ENCODE measurements around the gene CTSF.
"Not testable (repeated sequence)": the region's sequence is repeated elsewhere in the genome, so short reads cannot be mapped to it uniquely, and the experiment has no call there.

Gene CTSF

DNA sequence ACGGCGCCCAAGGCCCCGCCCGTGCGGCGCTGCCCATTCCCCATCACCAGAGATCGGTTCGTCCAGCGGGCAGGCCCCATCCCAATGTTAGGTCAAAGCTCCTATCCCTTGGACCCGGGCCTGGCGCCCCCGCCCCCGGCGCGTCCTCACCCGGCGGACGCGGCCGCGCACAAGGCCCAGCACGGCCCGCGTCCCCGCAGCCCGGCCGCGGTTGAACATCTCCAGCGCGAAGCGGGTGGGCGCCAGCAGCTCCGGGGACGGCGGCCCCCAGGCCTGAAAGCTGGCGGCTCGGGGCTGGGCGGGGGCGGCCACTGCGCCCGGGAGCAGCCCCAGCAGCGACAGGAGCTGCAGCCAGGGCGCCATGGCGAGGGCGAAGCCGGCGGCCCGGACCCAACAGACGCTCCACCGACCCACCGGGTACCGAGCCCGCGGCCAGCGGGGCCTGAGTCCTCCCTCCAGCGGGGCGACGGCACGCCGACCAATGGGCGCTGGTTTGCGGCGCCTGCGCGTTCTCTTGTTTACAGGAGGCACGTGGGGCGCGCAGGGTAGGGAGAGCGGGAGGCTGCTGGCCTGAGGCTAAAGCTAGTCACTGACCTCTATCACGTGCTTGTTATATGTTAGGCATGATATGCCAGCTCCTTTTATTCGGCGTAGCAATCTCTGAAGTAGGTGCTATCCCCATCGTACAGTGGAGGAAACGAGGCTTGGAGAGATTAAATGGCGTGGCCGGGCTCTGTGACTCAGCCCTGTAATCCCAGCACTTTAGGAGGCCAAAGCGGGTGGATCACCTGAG, at the start of gene CTSF:
CTSF (minus strand) TSS at position 483 of the 793 bp plus-strand sequence; CDS start at position 363, 120 bp downstream.
- DNase-seq: peak; percentile 56

DNA sequence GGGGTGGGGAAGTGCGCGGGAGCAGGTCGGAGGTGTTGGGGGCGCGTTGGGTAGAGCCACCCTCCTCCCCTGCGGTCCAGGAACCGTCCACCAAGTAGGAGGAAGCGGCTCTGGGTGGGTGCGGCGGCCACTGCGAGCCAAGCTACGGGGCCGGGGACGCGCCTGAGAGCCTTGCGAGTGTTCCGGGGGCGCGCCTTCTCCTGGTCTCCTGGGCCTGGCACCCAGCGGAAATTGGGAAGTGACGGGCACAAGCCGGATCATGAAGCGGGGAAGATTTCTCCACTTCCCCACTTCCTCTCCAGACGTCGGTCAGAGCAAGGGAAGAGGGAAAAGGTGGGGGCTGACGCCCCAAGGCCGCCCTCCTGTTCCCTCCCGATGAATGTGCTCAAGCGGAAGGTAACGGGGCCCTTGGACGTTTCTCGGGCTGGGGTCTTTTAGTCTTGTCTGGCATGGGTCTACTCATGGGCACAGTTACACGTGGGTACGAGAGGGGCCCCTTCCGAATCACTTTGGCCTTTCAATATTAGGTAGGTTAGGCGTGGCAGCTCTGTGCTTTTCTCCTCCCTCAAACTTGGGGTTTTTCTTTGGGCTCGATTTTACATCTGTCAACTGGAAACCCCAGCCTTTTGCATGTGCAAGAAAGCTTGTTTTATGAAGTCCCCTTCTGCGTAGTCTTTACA, 48.9 kb upstream of the CTSF start:
- DNase-seq: no peak

DNA sequence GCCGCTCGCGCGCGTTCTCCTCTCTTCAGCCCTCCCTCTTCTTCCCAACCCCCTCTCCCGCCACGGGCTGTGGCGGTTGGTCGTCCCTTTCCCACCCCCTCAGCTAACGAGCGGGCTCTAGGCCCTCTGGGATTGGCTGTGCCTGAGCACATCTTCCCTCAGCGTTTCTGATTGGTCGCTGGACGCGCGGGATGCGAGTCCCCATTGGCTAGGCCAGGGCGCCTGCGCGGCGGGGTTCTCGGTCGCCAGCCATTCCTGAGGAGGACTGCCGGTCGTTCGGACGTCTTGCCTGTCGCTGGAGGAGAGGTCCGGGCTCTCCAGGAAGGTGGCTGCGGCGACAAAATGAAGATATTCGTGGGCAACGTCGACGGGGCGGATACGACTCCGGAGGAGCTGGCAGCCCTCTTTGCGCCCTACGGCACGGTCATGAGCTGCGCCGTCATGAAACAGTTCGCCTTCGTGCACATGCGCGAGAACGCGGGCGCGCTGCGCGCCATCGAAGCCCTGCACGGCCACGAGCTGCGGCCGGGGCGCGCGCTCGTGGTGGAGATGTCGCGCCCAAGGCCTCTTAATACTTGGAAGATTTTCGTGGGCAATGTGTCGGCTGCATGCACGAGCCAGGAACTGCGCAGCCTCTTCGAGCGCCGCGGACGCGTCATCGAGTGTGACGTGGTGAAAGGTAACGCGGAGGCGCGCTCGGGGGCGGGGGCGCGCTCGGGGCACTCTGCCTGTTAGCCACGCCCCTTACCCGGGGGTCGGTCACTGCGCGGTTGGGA, 48.2 kb upstream of the CTSF start, which contains the start of gene RBM14:
RBM14 (plus strand) TSS at position 252 of the 776 bp plus-strand sequence; CDS start at position 343, 91 bp downstream.
- DNase-seq: peak; percentile 96

DNA sequence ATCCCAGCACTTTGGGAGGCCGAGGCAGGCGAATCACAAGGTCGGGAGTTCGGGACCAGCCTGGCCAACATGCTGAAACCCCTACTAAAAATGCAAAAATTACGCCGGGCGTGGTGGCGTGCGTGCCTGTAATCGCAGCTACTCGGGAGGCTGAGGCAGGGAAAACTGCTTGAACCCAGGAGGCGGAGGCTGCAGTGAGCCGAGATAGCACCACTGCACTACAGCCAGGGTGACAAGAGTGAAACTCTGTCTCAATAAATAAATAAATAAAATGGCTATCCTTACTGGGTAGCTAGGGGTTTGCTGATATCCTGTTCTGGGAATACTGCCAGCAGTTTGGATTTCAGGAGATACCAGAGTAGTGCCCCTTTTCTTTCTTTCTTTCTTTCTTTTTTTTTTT, 45.7 kb upstream of the CTSF start:
- no peak for DNase-seq

DNA sequence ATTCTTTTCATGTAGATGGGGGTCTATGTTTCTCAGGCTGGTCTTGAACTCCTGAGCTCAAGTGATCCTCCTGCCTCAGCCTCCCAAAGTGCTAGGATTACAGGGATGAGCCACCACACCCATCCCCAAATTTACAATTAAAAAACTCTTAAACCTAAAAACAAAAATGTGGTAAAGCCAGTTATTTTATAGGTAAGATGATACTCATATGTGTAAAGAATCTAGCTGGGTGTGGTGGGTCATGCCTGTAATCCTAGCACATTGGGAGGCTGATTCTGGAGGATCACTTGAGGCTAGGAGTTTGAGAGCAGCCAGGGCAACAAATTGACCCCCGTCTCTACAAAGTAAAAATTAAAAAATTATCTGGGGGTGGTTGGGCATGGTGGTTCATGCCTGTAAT, 44.1 kb upstream of the CTSF start:
- no peak for DNase-seq

DNA sequence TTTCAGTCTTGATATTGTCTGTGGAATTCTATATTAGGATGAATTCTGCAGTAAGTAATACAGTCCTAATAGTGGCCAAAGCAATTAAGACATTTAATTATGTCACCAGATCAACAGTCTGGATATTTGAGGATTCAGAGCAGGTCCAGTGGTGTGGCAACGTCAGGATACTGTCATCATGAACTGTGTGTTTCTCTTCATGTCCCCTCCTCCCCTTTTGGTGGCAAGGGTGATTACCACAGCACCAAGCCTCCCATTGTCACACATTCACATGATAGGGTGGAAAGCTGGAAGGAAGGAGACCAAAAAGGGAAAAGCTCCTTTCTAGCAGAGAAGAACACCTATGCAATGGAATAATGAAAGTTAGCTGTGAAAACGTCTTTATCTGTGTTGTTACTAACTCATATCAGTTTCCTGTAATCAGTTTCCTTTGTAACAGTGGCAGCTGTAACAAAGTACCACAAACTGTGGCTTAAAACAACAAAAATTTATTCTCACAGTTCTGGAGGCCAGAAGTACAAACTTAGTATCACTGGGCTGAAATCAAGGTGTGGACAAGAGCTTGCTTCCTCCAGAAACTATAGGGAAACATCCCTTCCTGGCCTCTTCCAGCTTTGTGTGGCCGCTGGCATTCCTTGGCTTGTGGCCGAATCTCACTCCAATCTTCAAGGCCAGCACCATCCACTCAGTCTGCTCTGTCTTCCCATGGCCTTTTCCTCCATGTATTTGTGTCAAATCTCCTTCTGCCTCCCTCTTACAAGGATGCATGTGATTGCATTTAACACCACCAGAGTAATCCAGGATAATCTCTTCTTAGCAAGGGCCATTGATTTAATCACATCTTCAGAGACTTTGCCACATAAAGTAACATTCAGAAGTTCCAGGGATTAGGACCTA, 41.6 kb upstream of the CTSF start:
- DNase-seq: no peak

DNA sequence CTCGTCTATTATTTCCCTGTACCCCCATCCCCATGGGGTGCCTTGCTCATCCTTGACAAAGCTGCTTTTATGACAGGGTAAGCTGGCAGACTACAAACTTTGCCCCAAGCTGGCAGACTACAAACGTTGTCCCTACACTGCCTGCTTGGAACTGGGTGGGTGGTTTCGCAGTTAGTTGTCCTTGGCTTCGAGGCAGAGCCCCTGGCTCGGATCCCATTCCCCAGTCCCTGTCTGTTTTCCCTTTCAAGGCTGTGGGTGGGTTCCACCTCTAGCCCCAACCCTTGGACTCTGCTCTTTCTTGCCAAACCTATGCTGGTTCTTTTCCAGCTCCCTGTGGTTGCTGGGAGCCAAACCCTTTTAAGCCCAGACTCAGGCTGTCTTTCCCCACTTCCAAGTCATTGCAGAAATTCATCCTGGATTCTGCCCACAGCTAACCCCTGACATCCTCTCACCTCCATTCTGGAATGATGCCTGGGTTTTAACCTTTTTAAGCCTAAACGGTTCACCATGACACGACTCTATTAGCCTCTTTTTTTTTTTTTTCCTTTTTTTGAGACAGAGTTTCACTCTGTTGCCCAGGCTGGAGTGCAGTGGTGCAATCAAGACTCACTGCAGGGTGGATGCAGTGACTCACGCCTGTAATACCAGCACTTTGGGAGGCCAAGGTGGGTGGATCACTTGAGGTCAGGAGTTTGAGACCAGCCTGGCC, 38.9 kb upstream of the CTSF start:
- DNase-seq: no peak

DNA sequence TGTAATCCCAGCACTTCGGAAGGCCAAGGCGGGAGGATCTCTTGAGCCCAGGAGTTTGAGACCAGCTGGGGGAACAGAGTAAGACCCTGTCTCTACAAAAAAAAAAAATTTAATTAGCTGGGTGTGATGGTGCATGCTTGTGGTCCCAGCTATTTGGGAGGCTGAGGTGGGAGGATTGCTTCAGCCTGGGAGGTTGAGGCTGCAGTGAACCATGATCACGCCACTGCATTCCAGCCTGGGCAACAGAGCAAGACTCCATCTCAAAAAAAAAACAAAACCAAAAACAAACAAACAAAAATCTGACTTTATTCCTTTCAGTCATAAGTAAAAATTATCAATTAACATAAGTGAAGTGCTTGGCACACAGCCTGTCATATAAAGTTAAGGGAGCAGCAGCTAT, 38.2 kb upstream of the CTSF start:
- not testable (repeated sequence) for DNase-seq

DNA sequence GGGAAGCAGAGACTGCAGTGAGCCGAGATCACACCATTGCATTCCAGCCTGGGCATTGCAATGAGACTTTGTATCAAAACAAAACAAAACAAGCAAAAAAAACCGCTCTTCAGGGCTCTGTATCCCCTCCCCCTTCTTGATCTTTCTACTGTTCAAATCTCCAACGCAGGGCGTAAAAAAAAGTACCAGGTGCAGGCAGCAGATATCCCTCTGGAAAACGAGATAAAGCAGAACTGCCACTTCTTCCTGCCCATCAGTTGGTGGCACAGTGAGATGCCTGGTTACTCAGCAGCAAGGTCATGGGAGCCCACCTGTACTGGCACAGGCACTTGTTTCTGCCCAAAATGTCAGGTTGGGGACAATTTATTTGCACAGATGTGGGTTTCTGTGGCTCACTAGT, 35.7 kb upstream of the CTSF start:
- no peak for DNase-seq

DNA sequence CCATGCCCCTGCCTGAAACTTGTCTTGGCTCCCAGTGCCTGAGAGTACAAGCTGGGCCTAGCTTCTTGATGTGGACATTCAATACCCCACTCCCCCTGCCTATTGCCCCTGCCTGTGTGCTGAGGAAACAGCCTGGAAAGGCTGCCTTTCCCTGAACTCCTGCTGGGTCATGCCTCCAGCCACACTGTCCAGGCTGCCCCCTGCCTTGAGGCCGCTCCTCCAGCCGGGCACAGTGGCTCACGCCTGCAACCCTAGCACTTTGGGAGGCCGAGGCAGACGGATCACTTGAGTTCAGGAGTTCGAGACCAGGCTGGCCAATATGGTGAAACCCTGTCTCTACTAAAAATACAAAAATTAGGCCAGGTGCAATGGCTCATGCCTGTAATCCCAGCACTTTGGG, 34.7 kb upstream of the CTSF start:
- DNase-seq: no peak

DNA sequence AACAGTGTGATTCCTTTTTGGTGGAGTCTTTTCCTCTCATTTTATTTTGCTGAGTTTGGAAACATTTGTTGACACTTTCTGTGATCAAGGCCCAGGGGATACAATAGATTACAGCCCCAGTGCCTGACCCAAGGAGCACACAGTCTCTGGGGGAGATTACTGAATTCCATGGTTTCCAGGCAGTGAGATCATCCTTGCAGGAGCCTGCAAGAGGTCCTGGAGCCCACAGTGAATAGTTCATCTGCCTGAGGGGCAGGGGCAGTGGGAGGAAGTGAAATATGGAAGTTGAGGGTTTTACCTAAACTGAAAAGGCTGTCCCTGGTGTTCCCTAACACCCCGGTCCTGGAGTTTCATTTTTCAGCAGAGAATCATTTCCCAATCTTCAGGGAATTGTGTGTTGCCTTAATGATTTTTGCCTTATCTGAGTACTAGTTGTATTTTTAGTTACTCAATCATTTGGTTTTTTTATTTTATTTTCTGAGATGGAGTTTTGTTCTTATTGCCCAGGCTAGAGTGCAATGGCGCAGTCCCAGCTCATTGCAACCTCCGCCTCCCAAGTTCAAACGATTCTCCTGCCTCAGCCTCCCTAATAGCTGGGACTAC, 32.3 kb upstream of the CTSF start:
- no peak for DNase-seq

DNA sequence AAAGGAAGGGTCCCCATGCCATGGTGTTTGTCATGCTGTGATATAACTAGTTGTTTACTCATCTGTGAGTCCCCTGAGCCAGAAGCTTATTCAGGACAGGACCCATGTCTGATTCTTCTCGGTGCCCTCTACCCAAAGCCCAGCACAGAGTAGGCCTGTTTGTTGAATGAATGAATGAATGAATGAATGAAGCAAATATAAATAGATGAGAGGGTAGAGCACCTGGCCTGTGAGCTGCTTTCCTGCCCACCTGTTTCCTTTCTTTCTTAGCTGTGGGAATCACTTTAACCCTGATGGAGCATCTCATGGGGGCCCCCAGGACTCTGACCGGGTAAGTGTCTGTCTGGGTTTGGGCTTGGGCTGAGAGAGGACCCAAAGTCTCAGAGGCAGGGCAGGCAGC, 31.8 kb upstream of the CTSF start:
- DNase-seq: no peak

DNA sequence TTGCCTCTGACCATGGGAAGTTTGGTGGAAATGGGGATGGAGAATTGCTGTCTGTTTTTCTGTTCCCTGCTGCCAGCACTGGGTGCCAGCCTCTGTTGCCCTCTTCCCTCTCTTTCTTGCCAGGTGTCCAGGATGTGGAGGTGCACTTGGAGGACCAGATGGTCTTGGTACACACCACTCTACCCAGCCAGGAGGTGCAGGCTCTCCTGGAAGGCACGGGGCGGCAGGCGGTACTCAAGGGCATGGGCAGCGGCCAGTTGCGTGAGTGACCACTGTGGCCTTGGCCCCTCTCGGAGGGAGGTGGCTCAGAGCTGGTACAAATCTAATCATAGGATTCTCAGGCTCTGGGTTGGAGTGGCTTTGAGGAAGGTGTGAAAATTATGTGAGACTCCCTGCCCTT, 30.6 kb upstream of the CTSF start:
- DNase-seq: no peak

DNA sequence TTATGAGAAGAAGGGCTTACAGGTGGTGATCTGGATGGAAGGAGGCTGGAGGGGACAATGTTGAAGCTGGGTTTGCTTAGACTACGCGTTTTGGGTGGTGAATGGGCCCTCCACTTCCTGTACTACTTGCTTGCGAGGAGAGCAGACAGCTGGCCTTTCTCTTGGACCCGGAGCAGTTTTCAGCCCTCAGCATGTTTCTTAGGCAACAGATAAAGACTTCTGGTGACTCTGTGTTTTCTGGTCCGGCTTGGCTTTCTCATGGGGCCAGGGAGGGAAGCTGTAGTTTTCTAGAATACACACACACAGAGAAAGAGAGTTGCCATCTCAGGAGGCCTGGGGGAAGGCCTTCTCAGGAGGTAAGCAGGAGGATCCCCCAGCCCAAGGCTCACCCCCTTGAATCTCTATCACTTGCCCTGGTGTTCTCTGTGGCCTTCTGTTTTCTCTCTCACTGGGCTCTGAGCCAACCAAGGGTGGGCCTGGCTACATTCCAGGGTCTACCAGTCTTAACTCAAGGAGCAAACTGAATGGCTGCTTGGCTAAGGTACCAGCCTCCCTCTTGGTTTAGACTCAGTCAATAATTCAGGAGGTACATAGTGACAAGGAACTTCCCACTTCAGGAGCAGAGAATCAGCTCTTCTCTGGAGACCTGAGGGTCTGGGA, 27.0 kb upstream of the CTSF start:
- DNase-seq: no peak

DNA sequence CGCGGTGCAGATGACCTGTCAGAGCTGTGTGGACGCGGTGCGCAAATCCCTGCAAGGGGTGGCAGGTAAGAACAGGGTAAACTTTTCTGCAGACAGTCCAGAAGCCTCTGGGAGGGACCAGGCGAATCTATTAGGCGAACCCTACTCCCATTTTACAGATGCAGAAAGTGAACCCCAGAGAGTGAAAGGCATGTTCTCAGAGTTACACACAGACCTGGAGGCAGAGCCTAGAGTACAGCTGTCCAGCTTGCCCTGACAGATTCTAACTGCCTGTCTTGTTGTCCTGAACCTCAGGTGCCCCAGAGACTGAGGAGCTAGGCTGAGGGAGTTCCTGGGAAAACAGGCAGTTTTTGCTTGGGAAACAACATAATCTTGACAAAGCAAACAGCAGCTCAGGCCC, 25.2 kb upstream of the CTSF start:
- no peak for DNase-seq

DNA sequence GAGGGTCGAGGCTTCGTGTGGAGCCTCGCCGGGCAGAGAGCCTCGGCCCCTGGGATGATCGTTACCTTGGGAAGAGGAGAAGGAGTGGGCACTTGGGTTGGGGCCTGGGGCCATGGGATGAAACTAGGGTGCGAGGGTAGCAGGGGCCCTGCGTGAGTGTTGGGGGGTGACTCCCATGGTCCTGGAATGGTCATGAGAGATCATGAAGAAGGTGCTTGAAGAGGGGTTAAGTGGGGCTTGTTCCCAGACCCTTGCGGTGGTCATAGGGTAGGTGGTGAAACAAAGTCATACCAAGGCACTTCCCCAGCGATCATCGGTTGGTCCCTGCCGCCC, 24.9 kb upstream of the CTSF start:
- no peak for DNase-seq

DNA sequence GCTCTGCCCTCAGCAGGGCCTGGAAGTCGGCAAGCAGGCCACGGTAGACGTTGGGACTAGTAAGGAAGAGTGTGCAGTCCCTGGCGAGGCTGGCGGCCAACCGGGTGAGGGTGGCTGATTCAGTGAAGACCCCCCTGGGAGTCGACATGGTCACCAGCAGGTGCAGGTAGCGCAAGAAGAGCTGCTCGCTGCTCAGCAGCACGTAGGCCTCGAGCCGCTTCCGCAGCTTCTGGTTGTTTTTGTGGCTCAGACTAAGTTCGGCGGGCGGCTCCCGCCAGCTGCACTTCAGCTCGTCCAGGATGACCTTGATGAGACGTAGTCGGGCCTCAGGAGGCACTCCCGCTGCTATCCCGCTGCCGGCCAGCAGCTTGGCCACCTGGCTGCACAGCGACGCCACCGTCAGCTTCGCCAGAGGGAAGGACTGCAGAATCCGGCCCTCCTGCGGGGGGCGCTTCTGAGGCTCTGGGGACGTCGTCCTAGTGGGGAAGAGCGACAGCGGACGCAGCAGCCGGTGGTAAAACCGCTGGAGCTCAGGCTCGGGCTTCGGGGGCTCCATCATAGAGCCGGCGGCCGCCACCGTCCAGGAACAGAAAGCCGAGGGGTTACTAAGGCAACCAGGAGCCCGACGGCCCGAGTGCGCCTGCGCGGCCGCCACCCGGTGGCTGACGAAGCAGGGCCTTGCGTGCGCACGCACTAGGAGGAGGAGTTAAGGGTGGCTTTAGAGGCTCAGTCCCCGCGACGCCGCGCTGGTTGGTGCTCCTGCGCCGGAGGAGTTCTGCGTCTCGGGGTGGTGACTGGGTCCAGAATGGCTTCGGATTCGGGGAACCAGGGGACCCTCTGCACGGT, 24.3 kb upstream of the CTSF start, which contains the start of the genes CCDC87 and CCS:
CCDC87 (minus strand) TSS at position 607 of the 846 bp plus-strand sequence; CDS start at position 559, 48 bp downstream.
CCS (plus strand) TSS at position 729 of the 846 bp plus-strand sequence; CDS start at position 806, 77 bp downstream.
- peak; percentile 91 for DNase-seq

DNA sequence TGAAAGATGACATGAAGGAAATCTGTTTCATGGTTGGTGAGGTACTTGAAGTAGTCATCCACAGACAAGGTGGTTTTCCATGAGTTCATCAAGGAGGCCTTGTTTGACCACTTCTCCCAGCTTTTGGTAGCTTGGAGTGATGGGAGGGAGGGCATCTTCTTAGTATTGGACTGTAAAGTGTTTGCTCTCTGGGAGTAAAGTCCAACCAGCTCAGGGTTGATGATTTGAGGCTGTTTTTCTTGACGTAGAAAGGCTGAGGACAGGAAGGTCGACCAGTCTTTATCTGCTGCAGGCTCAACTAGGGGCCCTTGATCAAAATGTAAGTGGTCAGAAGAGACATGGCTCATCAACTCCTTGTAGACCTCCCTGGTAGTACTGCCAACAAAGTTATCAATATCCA, 22.8 kb upstream of the CTSF start:
- DNase-seq: no peak

DNA sequence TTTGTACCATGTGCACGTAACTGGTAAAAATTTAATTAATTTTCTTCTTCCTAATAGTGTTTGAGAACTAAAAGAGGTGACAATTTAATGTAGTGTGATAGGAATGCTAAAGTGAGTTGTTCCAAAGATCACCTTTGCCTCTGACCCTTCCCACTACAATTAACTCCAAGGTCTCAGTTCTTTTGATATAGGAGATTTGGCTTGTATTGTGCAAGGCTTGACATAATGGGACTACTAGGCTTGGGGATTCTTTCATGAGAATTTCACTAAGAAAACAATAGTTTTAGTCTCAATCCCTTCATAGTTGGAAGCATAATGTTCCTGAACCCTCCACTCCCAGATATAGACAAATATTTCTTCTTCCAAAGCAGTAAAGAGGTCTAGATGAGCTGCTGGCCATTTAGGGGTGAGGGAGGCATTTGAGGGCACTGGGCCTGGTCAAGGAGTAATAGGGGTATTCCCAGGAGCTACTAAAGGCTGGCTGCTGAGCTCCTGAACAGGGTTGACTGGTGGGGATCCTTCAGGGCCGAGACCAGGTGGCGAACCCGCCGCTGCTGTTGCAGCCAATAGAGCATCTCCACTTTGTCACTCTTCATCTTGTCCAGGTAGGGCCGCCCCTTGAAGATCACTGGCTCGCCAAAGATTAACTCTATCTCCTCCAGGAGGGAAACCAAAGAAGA, 21.7 kb upstream of the CTSF start:
- no peak for DNase-seq
